ENCODE results near the gene MEG3. TPM values are rescaled to one million over a fixed set of nuclear protein-coding genes. Genes with fewer than 3 reads are reported as not detected.

Gene MEG3
- total RNA-seq, 1 experiment from 2014 or later = not detected

GRCh38 chr14:100791348-100791735, 34.6 kb upstream of the MEG3 start:
- no peak for TF ChIP-seq EZH2 (IDR thresholded peaks at IDR 0.05; ENCODE audit: low read depth)
- TF ChIP-seq, protein P1, sequence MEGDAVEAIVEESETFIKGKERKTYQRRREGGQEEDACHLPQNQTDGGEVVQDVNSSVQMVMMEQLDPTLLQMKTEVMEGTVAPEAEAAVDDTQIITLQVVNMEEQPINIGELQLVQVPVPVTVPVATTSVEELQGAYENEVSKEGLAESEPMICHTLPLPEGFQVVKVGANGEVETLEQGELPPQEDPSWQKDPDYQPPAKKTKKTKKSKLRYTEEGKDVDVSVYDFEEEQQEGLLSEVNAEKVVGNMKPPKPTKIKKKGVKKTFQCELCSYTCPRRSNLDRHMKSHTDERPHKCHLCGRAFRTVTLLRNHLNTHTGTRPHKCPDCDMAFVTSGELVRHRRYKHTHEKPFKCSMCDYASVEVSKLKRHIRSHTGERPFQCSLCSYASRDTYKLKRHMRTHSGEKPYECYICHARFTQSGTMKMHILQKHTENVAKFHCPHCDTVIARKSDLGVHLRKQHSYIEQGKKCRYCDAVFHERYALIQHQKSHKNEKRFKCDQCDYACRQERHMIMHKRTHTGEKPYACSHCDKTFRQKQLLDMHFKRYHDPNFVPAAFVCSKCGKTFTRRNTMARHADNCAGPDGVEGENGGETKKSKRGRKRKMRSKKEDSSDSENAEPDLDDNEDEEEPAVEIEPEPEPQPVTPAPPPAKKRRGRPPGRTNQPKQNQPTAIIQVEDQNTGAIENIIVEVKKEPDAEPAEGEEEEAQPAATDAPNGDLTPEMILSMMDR (conservative IDR thresholded peaks at IDR 0.05) = no peak
- H3K27ac ChIP-seq = no peak overlapping the region
- H3K27me3 ChIP-seq (ENCODE audit: insufficient read depth, low read depth) = peaks cover 26% of the 10 kb centered on the region
- no peaks in the 10 kb centered on the region for H3K79me2 ChIP-seq (ENCODE audit: low read depth)
- no peaks in the 10 kb centered on the region for H3K36me3 ChIP-seq (ENCODE audit: low read depth)
- ChIA-PET POLR2A (ENCODE audit: unreplicated experiment) (no interaction called here), CTCF (no interaction called here)
- no peaks in the 10 kb centered on the region for H3F3A ChIP-seq (ENCODE audit: insufficient read depth, low read depth)
- H3K9me2 ChIP-seq (ENCODE audit: insufficient read depth) = no peaks in the 10 kb centered on the region
- H2AFZ ChIP-seq = no peak overlapping the region
- intact Hi-C loops (cut with micrococcal nuclease; ENCODE audit: unreplicated experiment) = no loop called here
- no peaks in the 10 kb centered on the region for H3K9me3 ChIP-seq (ENCODE audit: insufficient read depth, low read depth)
- H3K4me1 ChIP-seq (replicated peaks; ENCODE audit: insufficient read depth) = no peaks in the 10 kb centered on the region
- BruUV-seq (replicated peaks) = no TSS peak
- H3K4me2 ChIP-seq = no peak overlapping the region
- no peaks in the 10 kb centered on the region for H4K20me1 ChIP-seq (ENCODE audit: insufficient read depth)
- DNase-seq = no peak
- H3K4me3 ChIP-seq = no peak overlapping the region

DNA sequence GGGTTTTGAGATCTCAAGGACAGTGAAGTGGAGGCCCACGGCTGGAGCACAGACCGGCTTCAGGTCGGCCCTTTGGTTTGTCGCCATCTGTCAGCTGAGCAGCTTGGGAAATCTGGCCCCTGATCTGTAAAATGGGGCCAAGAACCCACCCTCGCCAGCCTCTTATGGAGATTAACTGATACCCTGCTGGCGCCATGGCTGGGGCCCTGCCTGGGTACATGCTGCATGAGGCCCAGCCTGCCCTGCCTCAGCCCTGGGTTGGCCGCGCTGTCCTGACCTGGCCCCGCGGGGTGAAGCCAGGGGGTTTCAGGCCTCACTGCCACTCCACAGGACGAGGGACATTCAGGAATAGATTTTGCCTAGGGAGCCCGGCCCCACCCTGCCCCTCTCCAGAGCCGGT, 33.9 kb upstream of the MEG3 start:
- H2AFZ ChIP-seq = no peak overlapping the region
- H3K27ac ChIP-seq = no peak overlapping the region
- CTCF ChIA-PET = no interaction called here
- no peaks in the 10 kb centered on the region for H3K9me3 ChIP-seq (ENCODE audit: insufficient read depth, low read depth)
- no peaks in the 10 kb centered on the region for H3K9me2 ChIP-seq (ENCODE audit: insufficient read depth)
- no peak for DNase-seq
- H3K4me2 ChIP-seq = no peak overlapping the region
- no peak overlapping the region for H3K4me3 ChIP-seq
- no peaks in the 10 kb centered on the region for H3F3A ChIP-seq (ENCODE audit: insufficient read depth, low read depth)
- TF ChIP-seq, protein P1 (conservative IDR thresholded peaks at IDR 0.05) = no peak
- no peaks in the 10 kb centered on the region for H4K20me1 ChIP-seq (ENCODE audit: insufficient read depth)
- peaks cover 31% of the 10 kb centered on the region for H3K27me3 ChIP-seq (ENCODE audit: insufficient read depth, low read depth)
- H3K4me1 ChIP-seq (replicated peaks; ENCODE audit: insufficient read depth) = no peaks in the 10 kb centered on the region
- H3K79me2 ChIP-seq (ENCODE audit: low read depth) = no peaks in the 10 kb centered on the region
- intact Hi-C loops (cut with micrococcal nuclease; ENCODE audit: unreplicated experiment) = no loop called here
- no peaks in the 10 kb centered on the region for H3K36me3 ChIP-seq (ENCODE audit: low read depth)
- POLR2A ChIA-PET (ENCODE audit: unreplicated experiment) = no interaction called here
- no TSS peak for BruUV-seq (replicated peaks)

GRCh38 chr14:100796946-100797345, 29.0 kb upstream of the MEG3 start:
- Histone ChIP-seq H3K27ac (no peak overlapping the region), H3K4me2 (no peak overlapping the region), H3K36me3 (ENCODE audit: low read depth) (no peaks in the 10 kb centered on the region), H3K4me1 (replicated peaks; ENCODE audit: insufficient read depth) (no peaks in the 10 kb centered on the region), H3K9me2 (ENCODE audit: insufficient read depth) (no peaks in the 10 kb centered on the region), H2AFZ (no peak overlapping the region), H3F3A (ENCODE audit: insufficient read depth, low read depth) (no peaks in the 10 kb centered on the region), H3K4me3 (no peak overlapping the region), H3K79me2 (ENCODE audit: low read depth) (no peaks in the 10 kb centered on the region), H3K9me3 (ENCODE audit: insufficient read depth, low read depth) (no peaks in the 10 kb centered on the region), H4K20me1 (ENCODE audit: insufficient read depth) (no peaks in the 10 kb centered on the region), H3K27me3 (ENCODE audit: insufficient read depth, low read depth) (peaks cover 46% of the 10 kb centered on the region)
- intact Hi-C loops (cut with micrococcal nuclease; ENCODE audit: unreplicated experiment) = no loop called here
- DNase-seq = no peak
- BruUV-seq (replicated peaks) = no TSS peak
- CTCF ChIA-PET = no interaction called here
- POLR2A ChIA-PET (ENCODE audit: unreplicated experiment) = no interaction called here
- TF ChIP-seq EZH2 (IDR thresholded peaks at IDR 0.05; ENCODE audit: low read depth) = no peak
- TF ChIP-seq, protein P1 (conservative IDR thresholded peaks at IDR 0.05) = no peak

Measured in PC-9 (cell line).